Measurements from ENCODE around the gene ENOX1.

ENOX1 gene

GRCh38 chr13:43277142-43277541 lies 509.6 kb downstream of the ENOX1 start:
- DNase-seq, result no peak

- DNase-seq, result no peak
Measured at GRCh38 chr13:43274881-43275280, 511.9 kb downstream of the ENOX1 start.

GRCh38 chr13:43273362-43273761 lies 513.4 kb downstream of the ENOX1 start:
- DNase-seq, result peak; percentile 40

- DNase-seq, result no peak
Measured at GRCh38 chr13:43272851-43273250, 513.9 kb downstream of the ENOX1 start.

GRCh38 chr13:43271152-43271551 lies 515.6 kb downstream of the ENOX1 start:
- no peak for DNase-seq

GRCh38 chr13:43270130-43270830 lies 516.5 kb downstream of the ENOX1 start:
- DNase-seq, result no peak

GRCh38 chr13:43269037-43269481 lies 517.7 kb downstream of the ENOX1 start:
- peak; percentile 92 for DNase-seq

GRCh38 chr13:43268632-43269031 lies 518.1 kb downstream of the ENOX1 start:
- no peak for DNase-seq

GRCh38 chr13:43267916-43268315 lies 518.9 kb downstream of the ENOX1 start:
- DNase-seq, result no peak

GRCh38 chr13:43266936-43267615 lies 519.7 kb downstream of the ENOX1 start:
- DNase-seq, result no peak

GRCh38 chr13:43265028-43265427 lies 521.7 kb downstream of the ENOX1 start:
- no peak for DNase-seq

GRCh38 chr13:43264458-43264857 lies 522.3 kb downstream of the ENOX1 start:
- DNase-seq, result no peak

- no peak for DNase-seq
Measured at GRCh38 chr13:43263047-43263446, 523.7 kb downstream of the ENOX1 start.

- peak; percentile 81 for DNase-seq
Measured at GRCh38 chr13:43260999-43261398, 525.8 kb downstream of the ENOX1 start.

GRCh38 chr13:43258771-43259170 lies 528.0 kb downstream of the ENOX1 start:
- peak; percentile 44 for DNase-seq

- DNase-seq, result no peak
Measured at GRCh38 chr13:43257765-43258164, 529.0 kb downstream of the ENOX1 start.

- no peak for DNase-seq
Measured at GRCh38 chr13:43251961-43252360, 534.8 kb downstream of the ENOX1 start.

- DNase-seq, result no peak
Measured at GRCh38 chr13:43246382-43246781, 540.4 kb downstream of the ENOX1 start.

GRCh38 chr13:43245374-43245964 lies 541.3 kb downstream of the ENOX1 start:
- peak; percentile 91 for DNase-seq

GRCh38 chr13:43244481-43244880 lies 542.3 kb downstream of the ENOX1 start:
- DNase-seq, result no peak

- no peak for DNase-seq
Measured at GRCh38 chr13:43243711-43244110, 543.1 kb downstream of the ENOX1 start.

GRCh38 chr13:43242040-43242439 lies 544.7 kb downstream of the ENOX1 start:
- no peak for DNase-seq

GRCh38 chr13:43240278-43240677 lies 546.5 kb downstream of the ENOX1 start:
- no peak for DNase-seq
